ENCODE measurements around the gene IL17RC. TPM values are rescaled to one million over a fixed set of nuclear protein-coding genes. Genes with fewer than 3 reads are reported as not detected.

IL17RC gene
- total and polyA plus RNA-seq, 2 of the 4 experiments (the other 2 are of a cell fraction) = 20.8 to 28.3 TPM

GRCh38 chr3:9912294-9912935 lies 4.5 kb upstream of the IL17RC start:
- dilution Hi-C loops (cut with HindIII; ENCODE audit: low sequenced_read_pairs, unreplicated experiment) (no loop called here), in situ Hi-C loops (cut with MboI; ENCODE audit: low sequenced_read_pairs) (no loop called here), intact Hi-C loops (cut with micrococcal nuclease) (no loop called here)
- Histone ChIP-seq H2AK9ac (replicated peaks; ENCODE audit: low read depth, low read length, poor library complexity) (no peak overlapping the region), H3K27me3 (ENCODE audit: control insufficient read depth, insufficient read depth, low read length) (no peaks in the 10 kb centered on the region), H3K9ac (ENCODE audit: low read depth, low read length) (no peak overlapping the region), H2BK20ac (ENCODE audit: low read depth, low read length) (no peak overlapping the region), H3K56ac (ENCODE audit: extremely low read depth, insufficient read depth, low read length) (no peak overlapping the region), H4K5ac (ENCODE audit: low read depth, low read length) (no peak overlapping the region), H4K8ac (ENCODE audit: low read depth in 2 of 2, low read length in 2 of 2) (no peak overlapping the region), H3K79me1 (ENCODE audit: low read depth in 1 of 2, low read length in 2 of 2) (peaks cover 2 to 21% of the 10 kb centered on the region in 2 experiments; a peak in 3 of 4 replicates), H3K23ac (ENCODE audit: low read depth, low read length) (no peak overlapping the region), H2BK15ac (ENCODE audit: low read depth, low read length) (no peak overlapping the region), H3K4me1 (ENCODE audit: control insufficient read depth, insufficient read depth, low read length) (peaks cover 28% of the 10 kb centered on the region), H3K36me3 (ENCODE audit: control insufficient read depth, insufficient read depth, low read length) (no peaks in the 10 kb centered on the region), H3K14ac (replicated peaks; ENCODE audit: low read depth, low read length) (no peak overlapping the region; the same call in 1 of the 2 replicates), H3K4ac (ENCODE audit: low read depth, low read length) (no peak overlapping the region), H3K9me1 (ENCODE audit: insufficient read depth, low read length) (peaks cover 13% of the 10 kb centered on the region), H4K91ac (ENCODE audit: insufficient read depth, low read depth, low read length) (no peak overlapping the region), H2AK5ac (ENCODE audit: low read depth, low read length) (no peak overlapping the region), H3K4me2 (ENCODE audit: low read depth, low read length) (no peak overlapping the region), H3K9me3 (ENCODE audit: control insufficient read depth, insufficient read depth, low read length) (no peaks in the 10 kb centered on the region), H3K27ac (ENCODE audit: insufficient read depth, low read length) (no peak overlapping the region), H4K20me1 (ENCODE audit: insufficient read depth, low read length) (no peaks in the 10 kb centered on the region), H3K18ac (ENCODE audit: low read depth, low read length) (no peak overlapping the region), H3K4me3 (ENCODE audit: insufficient read depth, low read depth, low read length) (no peak overlapping the region), H2AFZ (replicated peaks; ENCODE audit: low read length, poor library complexity) (no peak overlapping the region), H2BK120ac (ENCODE audit: low read depth, low read length) (no peak overlapping the region), H2BK5ac (ENCODE audit: low read depth, low read length, poor library complexity, severe bottlenecking) (no peak overlapping the region)
- no TSS peak for BruUV-seq (replicated peaks)
- DNase-seq = peak; percentile 82
- TF ChIP-seq SMC3 (IDR thresholded peaks at IDR 0.05; ENCODE audit: low read depth, low read length) = no peak
- peak; percentile 73 for TF ChIP-seq MAFK (IDR thresholded peaks at IDR 0.05; ENCODE audit: low read depth, low read length)
- no peak for TF ChIP-seq RCOR1 (IDR thresholded peaks at IDR 0.05; ENCODE audit: insufficient replicate concordance, low read length)
- no peak for TF ChIP-seq ELK1 (IDR thresholded peaks at IDR 0.05; ENCODE audit: borderline replicate concordance, low read depth, low read length)
- no peak for TF ChIP-seq MAZ (IDR thresholded peaks at IDR 0.05; ENCODE audit: borderline replicate concordance, low read depth, low read length)
- 0 out of 2 replicates have a peak, but pooled peaks have one; percentile 18 for TF ChIP-seq BHLHE40 (IDR thresholded peaks at IDR 0.05; ENCODE audit: low read depth, low read length)
- TF ChIP-seq CEBPB (IDR thresholded peaks at IDR 0.05; ENCODE audit: low read depth, low read length) = peak; percentile 89
- TF ChIP-seq USF2 (IDR thresholded peaks at IDR 0.05; ENCODE audit: low read depth, low read length) = no peak
- TF ChIP-seq MXI1 (IDR thresholded peaks at IDR 0.05; ENCODE audit: borderline replicate concordance, low read depth, low read length) = no peak
- TF ChIP-seq CTCF (conservative IDR thresholded peaks at IDR 0.05; ENCODE audit: low read depth, low read length) = no peak
- 0 out of 2 replicates have a peak, but pooled peaks have one; percentile 50 for TF ChIP-seq FOS (IDR thresholded peaks at IDR 0.05; ENCODE audit: low read depth, low read length)
- peak; percentile 86 for TF ChIP-seq NFE2L2 (IDR thresholded peaks at IDR 0.05; ENCODE audit: low read depth, low read length)
- POLR2A ChIA-PET (ENCODE audit: unreplicated experiment) = interaction anchor here (0.5 to 0.6 kb wide), 2 partner anchors 13 to 56 kb away, joined by 4 to 5 read pairs; no protein-coding TSS in a partner anchor
- ATAC-seq (ENCODE audit: low read depth) = no peak
- WGBS, 2 experiments (ENCODE audit: extremely low coverage in 2 of 2, insufficient read length in 1 of 2) = 82% methylated on average over 3 of the region's 7 CpGs; no CpG with 5 or more reads in 1 of the 2 experiments
- CTCF ChIA-PET = no interaction called here
